HG03039 (cell line): ENCODE measurements around the gene USP43.
"Not testable (repeated sequence)": the region's sequence is repeated elsewhere in the genome, so short reads cannot be mapped to it uniquely, and the experiment has no call there.

Source experiments
- ATAC-seq: cut with Tn5 transposase; IDR thresholded peaks from one replicate; pipeline ENCODE4 v1.9.1; 2021; ENCODE audit warnings: mild to moderate bottlenecking, moderate library complexity; ENCODE audit not compliant: unreplicated experiment

The USP43 gene

GRCh38 chr17:9644910-9645751, at the start of gene USP43:
USP43 (plus strand) TSS chr17:9645517; CDS start chr17:9645633, 116 bp downstream.
- no peak for ATAC-seq

DNA sequence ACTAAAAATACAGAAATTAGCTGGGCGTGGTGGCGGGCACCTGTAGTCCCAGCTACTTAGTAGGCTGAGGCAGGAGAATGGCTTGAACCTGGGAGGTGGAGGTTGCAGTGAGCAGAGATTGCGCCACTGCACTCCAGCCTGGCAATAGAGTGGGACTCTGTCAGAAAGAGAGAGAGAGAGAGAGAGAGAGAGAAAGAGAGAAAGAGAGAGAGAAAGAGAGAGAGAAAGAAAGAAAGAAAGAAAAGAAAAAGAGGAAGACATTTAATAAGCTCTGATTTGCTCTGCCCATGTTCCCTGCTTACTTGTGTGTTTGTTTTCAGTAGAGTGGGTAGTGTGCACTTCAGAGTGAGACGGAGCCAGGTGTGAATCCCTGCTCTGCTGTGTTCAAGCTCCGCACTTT, 47.7 kb upstream of the USP43 start:
- not testable (repeated sequence) for ATAC-seq

- no peak for ATAC-seq
These were observed 46.7 kb upstream of the USP43 start for GRCh38 chr17:9598661-9599060.

DNA sequence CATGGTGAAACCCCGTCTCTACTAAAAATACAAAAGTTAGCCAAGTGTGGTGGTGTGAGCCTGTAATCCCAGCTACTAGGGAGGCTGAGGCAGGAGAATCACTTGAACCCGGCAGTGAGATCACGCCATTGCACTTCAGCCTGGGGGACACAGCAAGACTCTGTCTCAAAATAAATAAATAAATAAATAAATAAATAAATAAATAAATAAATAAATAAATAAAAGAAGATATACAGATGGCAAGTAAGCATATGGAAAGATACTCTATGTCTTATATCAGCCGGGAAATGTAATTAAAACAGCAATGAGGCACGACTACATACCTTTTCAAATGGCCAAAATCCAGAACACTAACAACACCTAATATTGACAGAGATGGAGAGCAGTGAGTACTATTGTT, 40.7 kb upstream of the USP43 start:
- not testable (repeated sequence) for ATAC-seq

- no peak for ATAC-seq
These were observed 38.9 kb upstream of the USP43 start for GRCh38 chr17:9606453-9606852.

DNA sequence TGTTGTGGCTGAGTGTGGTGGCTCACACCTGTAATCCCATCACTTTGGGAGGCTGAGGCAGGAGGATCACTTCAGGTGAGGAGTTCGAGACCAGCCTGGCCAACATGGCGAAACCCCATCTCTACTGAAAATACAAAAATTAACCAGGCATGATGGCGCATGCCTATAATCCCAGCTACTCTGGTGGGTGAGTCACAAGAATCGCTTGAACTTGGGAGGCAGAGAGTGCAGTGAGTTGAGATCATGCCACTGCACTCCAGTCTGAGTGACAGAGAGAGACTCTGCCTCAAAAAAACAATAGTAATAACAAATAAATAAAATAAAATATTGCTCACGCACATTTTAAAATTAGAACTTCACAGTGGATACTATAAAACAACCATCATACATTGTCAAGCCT, 38.3 kb upstream of the USP43 start:
- ATAC-seq = not testable (repeated sequence)

DNA sequence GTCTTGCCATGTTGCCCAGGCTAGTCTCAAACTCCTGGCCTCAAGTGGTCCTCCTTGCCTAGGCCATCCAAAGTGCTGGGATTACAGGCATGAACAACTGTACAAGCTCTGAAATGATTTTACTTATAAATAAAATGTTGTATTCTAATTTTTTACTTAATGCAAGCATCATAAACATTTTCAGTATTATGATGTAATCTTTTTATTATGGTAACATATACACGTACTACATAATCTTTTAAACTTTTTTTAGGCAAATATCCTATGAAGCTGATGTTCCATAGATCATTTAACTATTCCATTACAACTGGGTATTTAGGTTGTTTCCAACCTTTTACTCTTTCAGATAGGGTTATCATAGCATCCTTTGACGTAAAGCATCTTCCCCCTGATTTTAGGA, 33.8 kb upstream of the USP43 start:
- no peak for ATAC-seq

- ATAC-seq = no peak
These were observed 33.3 kb upstream of the USP43 start for GRCh38 chr17:9612006-9612405.

- no peak for ATAC-seq
These were observed 29.8 kb upstream of the USP43 start for GRCh38 chr17:9615486-9615885.

DNA sequence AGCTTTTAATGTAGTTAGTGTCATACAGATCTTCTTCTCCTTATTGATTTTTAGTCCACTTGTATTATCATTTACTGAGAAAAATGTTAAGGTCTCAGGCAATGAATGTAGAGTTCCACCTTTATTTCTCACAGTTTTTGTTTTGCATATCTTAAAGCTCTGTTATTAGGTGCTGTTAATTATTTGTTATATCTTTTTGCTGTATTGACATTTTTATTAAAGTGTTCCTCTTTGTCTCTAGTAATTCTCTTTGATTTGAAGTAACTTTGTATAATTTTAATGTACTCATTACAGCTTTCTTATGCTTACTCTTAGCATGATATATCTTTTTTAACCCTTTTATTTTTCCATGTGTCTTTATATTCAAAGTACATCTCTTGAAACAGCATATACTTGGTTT, 22.4 kb upstream of the USP43 start:
- ATAC-seq = no peak

DNA sequence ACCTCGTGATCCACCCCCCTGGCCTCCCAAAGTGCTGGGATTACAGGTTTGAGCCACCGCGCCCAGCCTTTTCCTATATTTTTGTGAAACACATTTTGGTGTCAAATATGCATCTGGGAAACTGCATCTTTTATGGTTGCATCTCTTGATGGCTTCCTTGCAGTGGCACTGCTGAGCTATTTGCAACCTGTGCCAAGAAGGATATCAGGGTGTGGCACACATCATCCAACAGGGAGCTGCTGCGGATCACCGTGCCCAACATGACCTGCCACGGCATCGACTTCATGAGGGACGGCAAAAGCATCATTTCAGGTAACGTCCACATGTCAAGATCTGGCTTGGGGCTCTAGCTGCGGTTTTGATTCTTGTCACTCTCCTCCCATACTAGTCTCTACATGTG, 16.8 kb upstream of the USP43 start:
- ATAC-seq = no peak

DNA sequence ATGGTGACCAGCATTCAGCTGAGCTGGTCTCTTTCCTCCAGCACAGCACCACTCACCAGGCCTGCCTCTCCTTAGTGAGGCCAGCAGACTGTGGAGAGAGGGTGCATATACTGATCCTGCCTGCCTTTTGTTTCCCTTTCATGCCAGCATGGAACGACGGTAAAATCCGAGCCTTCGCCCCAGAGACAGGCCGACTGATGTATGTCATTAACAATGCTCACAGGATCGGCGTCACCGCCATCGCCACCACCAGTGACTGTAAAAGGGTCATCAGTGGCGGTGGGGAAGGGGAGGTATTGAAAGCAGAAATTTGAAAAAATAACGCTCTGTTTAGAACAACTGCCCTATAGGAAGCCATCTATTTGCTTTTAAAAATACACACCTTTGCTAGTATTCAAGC, 12.6 kb upstream of the USP43 start:
- no peak for ATAC-seq

GRCh38 chr17:9635340-9635739, 10.0 kb upstream of the USP43 start:
- ATAC-seq = no peak

DNA sequence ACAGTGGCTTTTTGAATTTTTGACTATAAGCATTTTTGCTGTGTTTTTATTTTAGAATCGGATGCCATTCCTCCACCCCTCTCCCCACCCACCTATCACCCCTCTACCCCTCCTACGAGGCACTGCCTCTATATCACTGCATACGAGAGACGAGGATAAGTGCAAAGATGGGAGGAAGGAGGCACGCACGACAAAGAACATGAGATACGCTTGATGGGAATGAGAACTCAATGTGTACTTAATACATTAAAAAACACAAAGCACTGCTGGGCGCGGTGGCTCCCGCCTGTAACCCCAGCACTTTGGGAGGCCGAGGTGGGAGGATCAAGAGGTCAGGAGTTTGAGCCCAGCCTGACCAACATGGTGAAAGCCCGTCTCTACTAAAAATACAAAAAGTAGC, 8.8 kb upstream of the USP43 start:
- no peak for ATAC-seq

DNA sequence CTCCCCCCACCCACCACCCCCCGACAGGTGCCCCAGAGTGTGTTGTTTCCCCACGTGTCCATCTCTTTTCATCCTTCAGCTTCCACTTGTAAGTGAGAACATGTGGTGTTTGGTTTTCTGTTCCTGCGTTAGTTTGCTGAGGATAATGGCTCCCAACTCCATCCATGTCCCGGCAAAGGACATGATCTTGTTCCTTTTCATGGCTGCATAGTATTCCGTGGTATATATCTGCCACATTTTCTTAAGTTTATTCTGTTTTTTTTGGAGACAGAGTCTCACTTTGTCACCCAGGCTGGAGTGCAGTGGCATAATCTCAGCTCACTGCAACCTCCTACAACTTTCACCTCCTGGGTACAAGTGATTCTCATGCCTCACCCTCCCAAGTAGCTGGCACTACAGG, 4.9 kb upstream of the USP43 start:
- ATAC-seq = not testable (repeated sequence)

- ATAC-seq = no peak
These were observed 1.7 kb upstream of the USP43 start for GRCh38 chr17:9643611-9644010.

DNA sequence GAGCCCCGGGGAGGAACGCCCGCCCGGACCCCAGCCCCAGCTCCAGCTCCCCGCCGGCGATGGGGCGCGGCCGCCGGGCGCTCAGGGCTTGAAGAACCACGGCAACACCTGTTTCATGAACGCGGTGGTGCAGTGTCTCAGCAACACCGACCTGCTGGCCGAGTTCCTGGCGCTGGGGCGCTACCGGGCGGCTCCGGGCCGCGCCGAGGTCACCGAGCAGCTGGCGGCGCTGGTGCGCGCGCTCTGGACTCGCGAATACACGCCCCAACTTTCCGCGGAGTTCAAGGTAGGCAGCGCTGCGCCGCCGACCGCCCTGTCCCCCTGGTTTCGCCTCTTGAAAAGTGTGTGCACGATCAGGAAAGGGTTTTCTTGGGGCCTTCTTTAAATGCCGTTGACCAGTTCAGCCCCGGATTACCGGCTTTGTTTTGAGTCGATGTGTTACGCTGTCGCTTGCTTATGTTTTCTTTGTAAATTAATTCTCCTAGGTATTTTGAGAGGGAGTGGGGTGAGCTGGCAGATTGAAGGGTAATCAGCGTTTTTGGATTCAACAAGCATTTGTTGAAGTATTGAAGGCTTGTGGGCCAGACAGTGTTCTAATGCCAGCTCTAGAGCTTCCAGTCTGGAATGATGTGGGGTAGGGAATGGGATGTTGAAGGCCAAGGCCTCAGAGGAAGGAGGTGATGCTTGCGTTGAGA, 681 bp downstream of the USP43 start:
- no peak for ATAC-seq

GRCh38 chr17:9646546-9646885, 1.2 kb downstream of the USP43 start:
- no peak for ATAC-seq

DNA sequence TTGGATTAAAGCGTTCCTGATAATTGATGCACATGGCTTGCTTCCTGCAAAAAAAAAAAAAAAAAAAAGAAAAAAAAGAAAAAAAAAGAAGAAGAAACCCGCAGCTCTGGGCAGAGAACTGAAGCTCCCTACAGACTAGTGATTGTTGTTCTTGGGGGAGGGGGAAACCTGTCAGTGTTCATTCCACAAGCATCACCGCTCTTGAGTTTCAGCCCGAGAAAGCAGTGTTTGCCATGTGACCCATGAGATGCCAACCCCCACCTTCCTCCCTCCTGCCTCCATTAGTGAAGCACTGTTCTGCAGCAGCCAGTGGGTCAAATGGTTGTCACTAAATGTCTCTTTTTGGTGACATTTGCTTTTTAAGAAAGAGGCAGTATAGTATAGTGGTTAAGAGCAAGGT, 1.7 kb downstream of the USP43 start:
- ATAC-seq = no peak

GRCh38 chr17:9648521-9649110, 3.3 kb downstream of the USP43 start:
- ATAC-seq = no peak

- no peak for ATAC-seq
These were observed 13.4 kb downstream of the USP43 start for GRCh38 chr17:9658593-9659211.

GRCh38 chr17:9661027-9661426, 15.7 kb downstream of the USP43 start:
- no peak for ATAC-seq
